Breast epithelium (tissue), 3 donors: ENCODE data around the gene UCK1.

Experiments used
- POLR2A ChIP-seq: fragments of 450-650 bp; IDR thresholded peaks from one replicate; pipeline ENCODE4 v1.6.1; 2016; ENCODE audit warnings: antibody characterized with exemption, mild to moderate bottlenecking, moderate library complexity
- TF ChIP-seq, protein P1 (sequence below), 3 donors: fragments of 450-650 bp; IDR thresholded peaks; one replicate each; pipeline ENCODE4 v1.5.1; 2016 to 2017; ENCODE audit warnings: antibody characterized with exemption in 3 of 3, mild to moderate bottlenecking in 3 of 3, moderate library complexity in 3 of 3

DNA sequence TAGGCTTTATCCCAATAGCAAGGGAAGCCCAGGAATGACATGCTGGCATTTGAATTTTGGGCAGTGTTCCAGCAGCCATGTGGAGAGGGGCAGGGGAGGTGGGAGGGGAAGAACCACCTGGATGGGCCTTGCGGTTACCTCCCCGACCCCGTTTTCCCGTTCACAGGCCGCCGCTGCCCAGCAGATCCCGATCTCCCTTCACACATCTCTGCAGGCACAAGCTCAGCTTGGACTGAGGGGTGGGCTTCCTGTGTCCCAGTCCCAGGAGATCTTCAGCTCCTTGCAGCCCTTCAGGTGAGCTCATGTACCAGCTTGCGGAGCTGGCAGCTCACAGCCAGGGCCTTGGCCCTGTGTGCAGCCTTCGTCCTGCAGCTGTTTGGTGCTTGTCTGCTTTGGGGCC lies 44.1 kb downstream of the UCK1 start:
- no peak for TF ChIP-seq POLR2A
- TF ChIP-seq, protein P1, sequence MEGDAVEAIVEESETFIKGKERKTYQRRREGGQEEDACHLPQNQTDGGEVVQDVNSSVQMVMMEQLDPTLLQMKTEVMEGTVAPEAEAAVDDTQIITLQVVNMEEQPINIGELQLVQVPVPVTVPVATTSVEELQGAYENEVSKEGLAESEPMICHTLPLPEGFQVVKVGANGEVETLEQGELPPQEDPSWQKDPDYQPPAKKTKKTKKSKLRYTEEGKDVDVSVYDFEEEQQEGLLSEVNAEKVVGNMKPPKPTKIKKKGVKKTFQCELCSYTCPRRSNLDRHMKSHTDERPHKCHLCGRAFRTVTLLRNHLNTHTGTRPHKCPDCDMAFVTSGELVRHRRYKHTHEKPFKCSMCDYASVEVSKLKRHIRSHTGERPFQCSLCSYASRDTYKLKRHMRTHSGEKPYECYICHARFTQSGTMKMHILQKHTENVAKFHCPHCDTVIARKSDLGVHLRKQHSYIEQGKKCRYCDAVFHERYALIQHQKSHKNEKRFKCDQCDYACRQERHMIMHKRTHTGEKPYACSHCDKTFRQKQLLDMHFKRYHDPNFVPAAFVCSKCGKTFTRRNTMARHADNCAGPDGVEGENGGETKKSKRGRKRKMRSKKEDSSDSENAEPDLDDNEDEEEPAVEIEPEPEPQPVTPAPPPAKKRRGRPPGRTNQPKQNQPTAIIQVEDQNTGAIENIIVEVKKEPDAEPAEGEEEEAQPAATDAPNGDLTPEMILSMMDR (IDR thresholded peaks at IDR 0.05), result no peak
